ENCODE data around the gene KDM4D. TPM values are rescaled to one million over a fixed set of nuclear protein-coding genes. Genes with fewer than 3 reads are reported as not detected.

KDM4D gene
- total and polyA plus RNA-seq, 2 of the 4 experiments (the other 2 are of a cell fraction) = 0.90 to 1.1 TPM

- intact Hi-C loops (cut with micrococcal nuclease) = no loop called here
- H2BK120ac ChIP-seq (ENCODE audit: low read depth, low read length) = no peak overlapping the region
- no peak overlapping the region for H3K9ac ChIP-seq (ENCODE audit: low read depth, low read length)
- no peaks in the 10 kb centered on the region for H3K9me1 ChIP-seq (ENCODE audit: insufficient read depth, low read length)
- no peak overlapping the region for H3K18ac ChIP-seq (ENCODE audit: low read depth, low read length)
- WGBS, 2 experiments (ENCODE audit: extremely low coverage in 2 of 2, insufficient read length in 1 of 2) = no CpG with 5 or more reads among the region's 1 CpG
- ATAC-seq (ENCODE audit: low read depth) (no peak), DNase-seq (no peak)
- H4K91ac ChIP-seq (ENCODE audit: insufficient read depth, low read depth, low read length) = no peak overlapping the region
- H3K4me2 ChIP-seq (ENCODE audit: low read depth, low read length) = no peak overlapping the region
- dilution Hi-C loops (cut with HindIII; ENCODE audit: low sequenced_read_pairs, unreplicated experiment) = no loop called here
- H2BK20ac ChIP-seq (ENCODE audit: low read depth, low read length) = no peak overlapping the region
- no peak overlapping the region for H4K8ac ChIP-seq (ENCODE audit: low read depth in 2 of 2, low read length in 2 of 2)
- H2AFZ ChIP-seq (replicated peaks; ENCODE audit: low read length, poor library complexity) = no peak overlapping the region
- no peak overlapping the region for H2AK9ac ChIP-seq (replicated peaks; ENCODE audit: low read depth, low read length, poor library complexity)
- peaks cover 4% of the 10 kb centered on the region; the same call in 1 of the 2 replicates for H3K27me3 ChIP-seq (ENCODE audit: control insufficient read depth, insufficient read depth, low read length)
- no peak overlapping the region for H3K4me3 ChIP-seq (ENCODE audit: insufficient read depth, low read depth, low read length)
- TF ChIP-seq USF2 (IDR thresholded peaks at IDR 0.05; ENCODE audit: low read depth, low read length) = no peak
- TF ChIP-seq RFX5 (IDR thresholded peaks at IDR 0.05; ENCODE audit: low read depth, low read length) = no peak
- TF ChIP-seq RCOR1 (IDR thresholded peaks at IDR 0.05; ENCODE audit: insufficient replicate concordance, low read length) = no peak
- no peak for TF ChIP-seq RAD21 (IDR thresholded peaks at IDR 0.05; ENCODE audit: low read length)
- TF ChIP-seq POLR2A (IDR thresholded peaks at IDR 0.05; ENCODE audit: low read depth, low read length) = no peak
- H2BK5ac ChIP-seq (ENCODE audit: low read depth, low read length, poor library complexity, severe bottlenecking) = no peak overlapping the region
- no peak overlapping the region for H2BK15ac ChIP-seq (ENCODE audit: low read depth, low read length)
- H3K79me1 ChIP-seq (ENCODE audit: low read depth in 1 of 2, low read length in 2 of 2) = no peaks in the 10 kb centered on the region
- ChIA-PET POLR2A (ENCODE audit: unreplicated experiment) (no interaction called here), CTCF (no interaction called here)
- H3K27ac ChIP-seq (ENCODE audit: insufficient read depth, low read length) = no peak overlapping the region
- no peak overlapping the region for H2AK5ac ChIP-seq (ENCODE audit: low read depth, low read length)
- H3K36me3 ChIP-seq (ENCODE audit: control insufficient read depth, insufficient read depth, low read length) = no peaks in the 10 kb centered on the region
- no peak overlapping the region for H3K56ac ChIP-seq (ENCODE audit: extremely low read depth, insufficient read depth, low read length)
- no peaks in the 10 kb centered on the region for H4K20me1 ChIP-seq (ENCODE audit: insufficient read depth, low read length)
- H3K23ac ChIP-seq (ENCODE audit: low read depth, low read length) = no peak overlapping the region
- H3K14ac ChIP-seq (replicated peaks; ENCODE audit: low read depth, low read length) = no peak overlapping the region
- no peak overlapping the region for H3K4ac ChIP-seq (ENCODE audit: low read depth, low read length)
- H4K5ac ChIP-seq (ENCODE audit: low read depth, low read length) = no peak overlapping the region
- no peaks in the 10 kb centered on the region for H3K4me1 ChIP-seq (ENCODE audit: control insufficient read depth, insufficient read depth, low read length)
- in situ Hi-C loops (cut with MboI; ENCODE audit: low sequenced_read_pairs) = no loop called here
- no peaks in the 10 kb centered on the region for H3K9me3 ChIP-seq (ENCODE audit: control insufficient read depth, insufficient read depth, low read length)
- BruUV-seq (replicated peaks) = no TSS peak
Observed at GRCh38 chr11:95005642-95006041, 32.1 kb downstream of the KDM4D start.
